Medulla oblongata (tissue), 1 donor: Measurements from ENCODE around the gene DDX25.

Experiments
- DNase-seq: peaks from one replicate; pipeline ENCODE4 v3.0.0-alpha.2; 2015; ENCODE audit errors: extremely low spot score

The DDX25 gene

DNA sequence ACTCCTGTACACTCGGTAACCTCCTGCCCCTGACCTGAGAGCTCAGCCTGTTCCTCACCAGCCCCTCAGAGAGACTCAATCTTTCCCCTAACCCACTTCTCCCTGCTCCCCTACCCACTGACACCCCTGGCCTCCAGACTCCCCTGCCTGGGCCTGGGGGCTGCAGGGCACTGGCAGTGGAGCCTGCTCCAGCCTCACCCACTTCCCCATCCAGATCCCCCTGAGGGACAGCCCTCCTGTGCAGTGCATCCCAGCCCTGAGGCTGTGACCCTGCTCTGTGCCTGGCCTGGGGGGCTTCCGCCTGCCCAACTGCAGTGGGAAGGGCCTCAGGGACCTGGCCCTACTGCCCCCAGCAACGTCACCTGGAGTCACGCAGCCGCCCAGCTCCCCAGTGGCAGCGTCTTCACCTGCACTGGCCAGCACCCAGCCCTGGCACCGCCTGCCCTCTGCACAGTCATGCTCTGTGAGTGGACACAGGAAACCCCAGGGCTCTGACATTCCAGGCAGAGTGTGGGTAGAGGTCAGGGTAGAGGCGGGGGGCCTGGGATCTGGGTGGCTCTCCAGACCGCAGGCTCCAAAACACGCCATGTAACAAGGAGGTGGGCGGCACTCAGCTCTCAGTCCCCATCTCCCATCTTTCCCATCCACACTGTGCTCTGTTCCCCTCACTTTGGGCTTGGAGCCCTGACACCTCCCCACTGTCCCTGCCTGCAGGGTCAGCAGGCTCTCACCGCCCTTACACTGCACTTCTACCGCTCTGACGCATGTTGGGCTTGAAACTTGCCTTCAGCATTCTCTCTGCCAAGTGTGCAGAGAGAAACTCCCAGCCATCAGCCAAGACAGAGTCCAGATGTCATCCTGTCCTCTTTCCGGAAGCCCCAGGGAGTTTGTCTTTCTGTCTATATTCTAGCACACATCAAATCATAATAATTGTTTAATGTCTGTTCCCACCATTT is 46.7 kb downstream of the DDX25 start:
- DNase-seq = no peak

DNA sequence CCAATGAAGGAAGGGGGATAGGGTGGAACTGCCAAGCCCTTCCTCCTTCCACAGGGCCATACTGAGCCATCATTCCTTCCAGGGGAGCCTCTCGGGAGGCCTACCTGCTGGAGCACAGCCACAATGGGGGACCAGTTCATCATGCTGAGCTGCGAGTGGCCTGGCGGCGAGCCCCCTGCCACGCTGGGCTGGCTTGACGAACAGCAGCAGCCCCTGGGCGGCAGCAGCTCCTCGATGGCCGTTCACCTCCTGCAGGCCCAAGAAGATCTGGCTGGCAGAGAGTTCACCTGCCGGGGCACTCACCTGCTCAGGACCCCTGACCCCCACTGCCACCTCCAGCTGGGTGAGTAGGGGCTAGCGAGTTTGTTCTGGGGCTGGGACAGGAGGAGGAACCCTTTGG is 47.4 kb downstream of the DDX25 start:
- no peak for DNase-seq

DNA sequence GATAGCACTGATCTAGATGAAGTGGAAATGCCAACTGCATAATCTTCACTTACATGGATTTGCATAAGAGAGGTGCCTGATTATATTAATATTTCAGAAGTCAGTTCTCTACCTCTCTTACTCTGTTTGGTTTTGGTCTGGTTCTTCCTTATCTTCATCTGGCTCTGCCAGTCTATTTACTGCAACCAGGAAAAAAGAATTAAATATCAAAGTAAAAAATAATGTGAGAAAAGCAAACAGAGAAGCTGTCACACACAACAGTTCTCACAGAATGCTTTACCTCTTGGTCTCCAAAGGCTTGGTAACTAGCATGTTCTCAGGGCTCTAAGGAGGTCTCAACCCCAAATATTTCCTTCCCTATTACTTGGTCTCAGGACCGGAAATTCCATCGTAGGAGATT is 48.3 kb downstream of the DDX25 start:
- no peak for DNase-seq

DNA sequence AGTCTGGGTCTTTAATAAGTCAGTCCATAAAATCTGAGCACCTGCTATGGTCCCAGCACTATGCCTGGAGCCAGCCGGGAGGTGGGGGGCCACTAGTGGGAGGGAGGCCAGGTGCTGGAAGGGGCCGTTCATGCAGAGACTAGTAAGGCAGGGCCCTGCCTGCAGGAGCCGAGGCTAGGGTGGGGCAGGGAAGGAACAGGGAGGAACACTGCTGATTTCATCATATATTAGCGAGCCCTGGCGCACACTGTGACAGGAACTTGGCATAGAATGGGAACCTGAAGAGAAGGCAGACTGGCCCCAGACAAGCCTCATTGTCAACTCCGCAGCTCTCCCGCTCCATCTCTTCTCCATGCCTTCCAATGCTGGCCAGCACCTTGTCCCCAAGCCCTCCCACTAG is 48.7 kb downstream of the DDX25 start:
- no peak for DNase-seq

DNA sequence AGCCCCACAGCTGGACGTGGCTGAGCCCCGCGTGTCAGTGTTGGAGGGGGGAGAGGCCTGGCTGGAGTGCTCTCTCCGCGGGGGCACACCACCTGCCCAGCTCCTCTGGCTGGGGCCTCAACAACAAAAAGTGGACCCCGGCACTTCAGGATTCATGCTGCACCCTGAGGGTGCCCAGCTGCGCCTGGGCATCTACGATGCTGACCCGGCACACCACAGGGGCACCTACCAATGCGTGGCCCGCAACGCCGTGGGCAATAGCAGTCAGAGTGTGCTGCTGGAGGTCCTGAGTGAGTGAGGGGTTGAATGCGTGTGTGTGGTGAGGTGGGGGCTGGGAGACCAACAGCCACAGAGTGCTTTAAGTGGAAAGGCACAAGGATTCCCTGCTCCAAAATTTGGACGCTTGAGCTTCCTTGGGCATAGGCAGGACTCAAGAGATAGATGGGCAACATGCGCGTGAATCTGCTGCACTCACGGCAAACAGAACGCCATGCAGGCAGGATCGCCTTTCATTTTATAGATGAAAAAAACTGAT is 49.2 kb downstream of the DDX25 start:
- DNase-seq = no peak

DNA sequence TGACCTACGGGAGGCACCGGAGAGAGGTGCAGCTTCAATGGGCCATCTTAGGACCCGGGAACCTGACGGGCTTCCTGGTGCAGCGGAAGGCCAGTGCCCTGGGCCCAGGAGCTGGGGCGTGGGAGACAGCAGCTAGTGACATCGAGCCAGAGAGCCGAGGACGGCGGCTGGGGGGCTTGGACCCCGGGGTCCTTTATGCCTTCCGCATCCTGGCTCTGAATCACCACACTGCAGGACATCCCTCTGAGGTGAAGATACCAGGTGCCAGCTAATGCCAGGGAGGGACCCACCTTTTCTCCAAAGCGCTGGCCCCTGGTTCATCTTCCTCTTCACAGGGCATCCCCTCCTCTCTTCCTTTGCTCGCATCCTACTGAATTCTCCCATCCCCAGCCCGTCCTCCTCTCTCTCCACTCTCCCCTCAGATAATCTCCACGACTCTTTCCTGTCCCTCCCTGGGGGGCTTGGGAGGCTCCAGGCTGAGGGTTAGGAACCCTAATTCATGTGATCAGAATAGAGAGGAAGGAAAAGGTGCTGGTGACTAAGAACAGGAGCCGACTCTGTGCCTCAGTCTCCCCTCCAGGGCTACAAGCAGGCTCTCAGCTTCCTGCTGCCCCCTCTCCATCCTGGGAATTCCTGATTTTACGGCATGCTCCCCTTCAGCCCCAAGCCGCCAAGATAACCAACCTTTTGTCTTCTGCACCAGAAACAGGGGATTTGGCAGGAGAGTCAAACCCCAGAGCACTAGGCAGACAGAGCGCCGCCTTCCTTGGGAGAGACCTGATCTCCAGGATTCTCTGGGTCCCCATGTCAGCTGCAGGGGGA is 50.0 kb downstream of the DDX25 start:
- no peak for DNase-seq

DNA sequence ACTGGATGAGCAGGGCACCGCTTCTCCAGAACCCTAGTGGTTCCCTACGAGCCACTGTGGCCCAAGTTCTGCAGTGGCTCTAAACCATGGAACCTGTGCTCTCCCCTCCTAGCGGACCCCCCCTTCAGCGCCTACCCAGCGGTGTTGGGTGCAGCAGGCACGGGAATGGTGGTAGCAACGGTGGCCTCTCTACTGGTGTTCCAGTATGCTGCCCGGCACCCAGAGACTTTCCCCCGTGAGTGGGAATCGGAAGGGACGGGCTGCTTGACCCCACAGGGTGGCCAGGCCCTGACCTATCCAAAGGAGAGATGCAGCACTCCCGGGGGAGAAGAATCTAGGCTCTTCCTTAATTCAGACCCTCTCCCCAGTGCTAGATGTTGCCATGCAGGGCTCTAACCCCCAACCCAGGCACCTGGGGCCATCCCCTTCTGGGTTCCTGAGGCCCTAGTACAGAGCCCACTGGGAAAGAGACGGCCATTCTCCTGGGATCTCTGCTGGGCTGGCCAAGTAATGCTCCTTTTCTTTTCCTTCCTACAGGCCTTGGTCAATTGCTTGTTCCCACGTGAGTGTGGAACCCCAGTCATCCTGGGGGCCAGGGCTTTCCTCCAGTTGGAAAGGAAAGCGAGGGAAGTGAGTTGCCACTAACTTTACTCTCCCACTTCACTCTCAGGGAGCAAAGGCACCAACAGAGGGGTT is 50.8 kb downstream of the DDX25 start:
- DNase-seq = no peak

DNA sequence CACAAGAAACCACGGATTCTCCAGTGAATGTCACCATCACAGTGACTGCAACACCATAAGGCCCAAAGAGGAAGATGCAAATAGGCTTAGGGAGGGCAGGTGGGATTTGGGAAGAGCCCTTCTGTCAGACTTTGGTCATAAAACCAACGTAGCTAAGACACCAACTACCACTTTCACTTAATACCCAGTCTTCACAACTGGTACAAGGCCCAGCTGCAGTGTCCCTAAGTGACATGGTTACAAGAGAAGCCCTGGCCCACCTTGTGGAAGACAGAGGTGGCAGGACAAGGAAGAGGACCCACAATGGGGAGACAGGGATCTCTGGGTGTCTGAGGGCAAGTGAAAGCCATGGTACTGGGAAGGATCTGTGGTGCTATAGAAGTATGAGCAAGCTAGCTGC is 51.5 kb downstream of the DDX25 start:
- DNase-seq = no peak

DNA sequence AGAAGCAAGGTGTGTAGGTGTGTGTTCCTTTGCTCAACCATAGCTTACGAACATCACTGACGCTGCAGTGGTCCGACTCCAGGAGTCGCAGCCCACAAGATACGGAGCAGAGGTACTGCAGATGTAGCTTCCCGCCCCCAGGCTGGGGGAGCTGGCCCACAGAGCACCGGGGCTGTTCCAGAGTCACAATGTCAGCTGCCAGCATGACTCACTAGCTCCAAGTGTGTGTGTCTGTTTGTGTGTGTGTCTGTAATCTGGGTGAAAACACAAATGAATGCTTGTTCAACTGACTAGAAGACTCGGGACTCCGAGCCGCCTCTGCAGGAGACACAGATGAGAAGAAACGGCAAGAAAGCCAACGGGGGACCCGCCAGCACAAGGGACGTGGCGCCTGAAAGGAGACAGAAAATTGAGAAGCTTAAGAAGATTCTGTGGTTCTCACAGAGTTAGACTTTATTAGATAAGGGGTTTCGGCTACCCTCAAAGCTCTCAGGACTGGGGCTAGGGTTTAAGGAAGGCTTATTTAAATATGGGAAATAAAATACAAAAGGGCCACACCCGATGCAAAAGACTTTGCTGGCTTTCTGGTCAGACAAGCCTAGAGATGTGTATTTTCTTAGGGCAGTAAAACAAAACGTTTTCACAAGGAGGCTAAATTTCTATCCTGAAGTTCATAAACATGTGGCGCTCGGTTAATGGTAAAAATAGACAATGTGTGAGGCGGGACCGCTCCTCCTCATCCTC is 52.3 kb downstream of the DDX25 start:
- DNase-seq = peak; percentile 47

DNA sequence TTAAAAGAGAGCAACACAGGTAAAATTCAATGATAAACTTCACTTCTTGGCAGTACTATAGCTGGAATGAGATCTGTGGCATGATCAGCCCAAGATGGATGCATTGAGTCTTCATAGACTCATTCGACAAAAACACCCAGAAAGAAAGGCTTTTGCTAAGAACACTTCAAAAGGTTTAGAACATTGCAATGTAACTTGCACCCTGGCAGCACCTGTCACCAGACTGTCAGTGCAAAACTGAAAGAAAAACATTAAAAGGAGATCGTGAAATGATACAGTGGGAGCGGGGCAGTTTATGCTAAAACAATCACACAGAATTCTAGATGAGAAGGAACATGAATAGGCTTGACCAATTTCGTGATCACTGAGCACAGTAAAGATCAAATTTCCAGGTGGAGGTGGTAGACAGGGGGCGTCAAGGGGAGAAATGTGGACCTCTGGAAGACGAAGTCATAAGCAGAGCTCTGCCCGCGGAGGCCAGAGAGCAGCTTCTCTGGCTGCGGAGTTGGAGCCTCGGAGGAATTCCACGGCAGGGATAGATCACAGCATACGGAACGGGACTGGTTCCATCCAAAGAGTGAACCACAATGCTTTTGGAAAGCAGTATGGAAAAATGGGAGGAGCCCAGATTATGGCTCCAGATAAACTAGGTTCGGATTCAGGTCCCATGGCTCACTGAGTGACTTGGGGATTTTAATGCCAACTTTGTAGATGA is 53.5 kb downstream of the DDX25 start:
- DNase-seq = no peak

DNA sequence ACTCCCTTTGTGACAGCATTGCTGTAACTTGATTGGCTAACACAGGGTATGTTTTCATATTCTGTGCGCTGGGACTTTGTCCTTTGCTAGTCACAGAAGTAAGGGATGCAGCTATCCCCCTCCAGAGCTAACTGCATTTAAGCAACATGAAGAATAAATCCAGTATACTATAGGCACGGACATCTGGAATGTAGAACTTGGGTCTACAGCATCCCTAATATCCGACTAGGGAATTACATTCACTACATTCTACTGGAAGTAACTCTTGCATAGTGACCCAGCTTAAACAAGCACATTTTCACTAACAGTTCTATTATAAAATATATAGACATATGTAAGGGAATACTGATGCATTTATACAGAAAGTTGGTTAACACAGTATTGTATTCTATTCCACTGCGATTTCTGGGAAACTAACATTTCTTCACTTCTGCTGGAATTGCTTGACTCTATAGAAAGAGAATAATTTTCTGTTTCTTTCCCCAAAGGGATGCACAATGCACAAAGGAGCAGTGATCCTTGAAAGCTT is 54.6 kb downstream of the DDX25 start:
- no peak for DNase-seq

DNA sequence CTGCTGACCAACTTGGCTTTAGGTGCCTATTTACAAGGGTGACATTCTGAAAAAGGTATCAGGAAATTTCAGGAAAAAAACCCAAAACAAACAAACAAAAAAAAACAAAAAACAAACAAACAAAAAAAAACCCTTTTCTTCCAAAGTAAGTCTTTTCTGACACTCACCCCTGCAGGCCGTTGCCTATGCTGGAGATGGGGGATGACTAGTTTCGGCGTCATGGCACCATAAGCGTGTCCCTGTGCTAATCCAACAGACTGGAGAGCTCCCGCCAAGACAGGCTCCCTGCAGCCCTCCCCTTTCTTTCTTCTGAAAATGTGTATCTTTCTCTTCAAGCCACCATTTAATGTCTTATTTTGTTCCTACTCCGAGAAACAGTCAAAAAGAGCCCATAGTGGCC is 55.2 kb downstream of the DDX25 start:
- no peak for DNase-seq

DNA sequence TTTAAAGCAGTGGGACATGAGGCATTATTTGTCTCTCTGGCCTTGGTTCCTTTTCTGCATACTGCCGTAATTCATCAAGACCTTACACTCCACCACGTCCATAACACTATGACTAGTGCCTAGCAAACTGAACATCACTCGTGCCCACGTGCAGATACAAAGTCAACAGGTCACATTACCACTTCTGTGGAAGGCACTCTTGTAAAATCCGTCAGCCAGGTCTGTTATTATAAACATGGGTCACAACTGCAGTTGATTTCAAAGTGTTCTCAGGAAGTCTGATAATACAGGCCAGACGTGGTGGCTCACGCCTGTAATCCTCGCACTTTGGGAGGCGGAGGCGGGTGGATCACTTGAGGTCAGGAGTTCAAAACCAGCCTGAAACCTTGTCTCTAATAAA is 55.6 kb downstream of the DDX25 start:
- no peak for DNase-seq

DNA sequence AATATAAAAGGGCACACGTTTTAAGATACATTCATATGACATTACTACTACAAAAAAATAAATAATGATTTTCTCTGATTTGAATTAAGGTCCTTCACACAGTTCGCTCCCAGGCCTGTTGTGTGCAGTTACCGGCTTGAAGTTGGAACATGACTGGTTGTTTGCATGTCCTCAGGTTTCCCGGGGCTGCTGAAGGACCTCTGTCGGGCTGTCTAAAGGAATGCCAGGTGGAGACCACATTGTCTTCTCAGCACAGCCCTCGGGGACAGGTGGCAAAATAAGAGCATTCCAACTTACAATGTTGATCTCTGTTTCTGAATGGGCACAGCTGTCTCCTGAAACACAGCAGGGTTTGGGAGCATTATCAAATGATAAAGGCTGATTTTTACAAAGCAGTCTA is 56.5 kb downstream of the DDX25 start:
- no peak for DNase-seq

DNA sequence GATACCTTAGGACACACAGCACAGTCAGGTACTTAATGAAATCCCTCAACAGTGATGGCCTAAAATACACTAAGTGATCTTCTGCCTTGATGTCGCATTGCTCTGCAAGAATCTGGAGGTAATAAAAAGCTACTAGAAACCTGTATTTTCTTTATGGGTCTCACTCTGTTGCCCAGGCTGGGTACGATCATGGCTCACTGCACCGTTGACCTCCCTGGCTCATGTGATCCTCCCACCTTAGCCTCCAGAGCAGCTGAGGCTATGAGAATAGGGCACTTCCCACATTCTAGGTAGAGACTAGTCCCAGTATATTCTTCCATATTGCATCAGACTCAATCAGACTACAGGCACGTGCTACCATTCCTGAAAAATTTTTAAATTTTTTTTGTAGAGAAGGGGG is 63.2 kb downstream of the DDX25 start:
- DNase-seq = no peak

DNA sequence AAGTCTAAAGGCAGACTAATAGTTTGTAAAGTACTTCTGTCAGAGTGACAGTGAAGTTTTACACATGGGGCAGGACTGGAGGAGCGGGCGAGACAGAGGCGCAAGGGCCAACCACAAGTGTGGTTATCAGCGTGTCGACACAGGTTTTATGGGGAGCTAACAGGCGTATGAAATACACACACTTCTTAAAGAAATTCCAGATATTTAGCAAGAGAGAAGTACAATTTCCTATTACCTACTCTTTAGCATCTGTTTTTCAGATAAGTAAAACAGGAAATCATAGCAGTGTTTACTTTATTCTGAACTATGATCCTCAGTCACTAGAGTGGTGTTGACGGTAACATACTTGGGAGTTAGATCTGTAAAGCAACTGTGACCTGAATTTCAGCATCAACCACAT is 64.0 kb downstream of the DDX25 start:
- no peak for DNase-seq

DNA sequence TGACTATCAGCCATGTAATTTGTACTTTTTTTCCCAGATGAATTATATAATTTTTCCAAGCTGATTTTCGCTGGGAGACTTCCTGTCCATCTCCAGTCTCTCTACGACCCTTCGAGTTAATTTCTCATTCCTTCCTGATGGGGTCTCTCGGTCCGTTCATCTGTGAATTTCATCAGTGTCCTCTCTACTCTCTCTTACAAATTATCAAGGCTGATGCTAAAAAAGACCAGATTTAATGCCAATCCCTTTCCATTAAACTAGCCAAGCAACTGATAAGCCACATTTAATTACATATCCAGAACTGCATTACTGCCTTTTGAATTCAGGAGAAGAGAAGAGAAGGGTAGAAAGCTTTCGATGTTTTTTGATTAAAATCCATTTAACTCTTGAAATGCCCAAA is 67.3 kb downstream of the DDX25 start:
- DNase-seq = no peak

DNA sequence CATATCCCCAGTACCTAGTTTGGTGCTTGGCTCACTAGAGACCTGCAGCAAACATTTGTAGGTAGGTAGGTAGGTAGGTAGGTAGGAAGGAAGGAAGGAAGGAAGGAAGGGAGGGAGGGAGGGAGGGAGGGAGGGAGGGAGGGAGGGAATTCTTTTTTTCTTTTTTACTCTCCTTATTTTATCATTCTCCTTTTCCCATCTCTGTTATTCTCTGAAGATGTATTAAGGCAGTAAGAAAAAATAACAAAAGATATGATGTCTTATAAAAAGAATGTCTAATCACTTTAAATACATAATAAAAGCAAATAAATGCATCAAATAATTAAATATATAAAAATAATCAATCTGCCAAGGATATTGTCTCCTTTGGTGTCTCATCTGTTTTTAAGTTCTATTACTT is 70.0 kb downstream of the DDX25 start:
- no peak for DNase-seq

DNA sequence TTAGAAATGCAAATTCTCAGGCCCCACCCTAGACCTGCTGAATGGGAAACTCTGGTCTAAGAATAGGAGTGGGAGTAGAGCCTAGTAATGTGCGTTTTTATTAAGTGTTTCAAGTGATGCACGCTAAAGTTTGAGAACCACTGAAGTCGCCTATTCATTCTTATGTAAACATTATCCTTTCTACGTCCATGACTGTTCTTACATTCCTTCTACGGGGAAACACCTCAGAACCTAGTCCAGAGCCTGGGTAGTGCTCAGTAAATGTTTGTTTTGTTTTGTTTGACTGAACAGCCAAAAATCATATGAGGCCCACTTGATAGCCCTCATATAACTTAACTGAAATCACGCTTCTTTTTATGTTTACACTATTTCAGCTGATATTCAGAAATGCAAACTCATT is 71.3 kb downstream of the DDX25 start:
- no peak for DNase-seq

DNA sequence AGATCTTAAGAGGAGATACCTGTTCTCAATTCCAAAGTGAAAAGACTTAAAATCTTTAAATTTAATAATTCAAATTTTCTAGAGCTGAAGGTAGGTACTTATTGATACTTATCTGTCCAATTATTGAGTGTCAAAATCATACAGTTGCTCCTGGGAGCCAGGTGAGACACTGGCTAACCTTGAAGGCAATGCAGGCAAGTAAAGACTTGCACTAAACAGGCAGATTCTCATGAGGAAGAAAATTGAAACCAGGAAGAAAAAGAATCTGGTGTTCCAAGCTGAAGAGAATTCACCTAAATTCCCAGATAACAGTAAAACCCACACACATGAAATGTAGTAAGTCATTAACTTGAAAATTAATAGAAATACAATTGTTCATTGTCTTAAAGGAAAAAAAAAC is 71.8 kb downstream of the DDX25 start:
- DNase-seq = no peak
